Stimulated activated CD4-positive, alpha-beta T cell treated with anti-CD3 and anti-CD28 coated beads, Interleukin-1b, Interleukin-23, amount 100 ng/mL, for 24 hours (primary cell): ENCODE data around the gene FOXD4L5.
"Not testable (repeated sequence)": the region's sequence is repeated elsewhere in the genome, so short reads cannot be mapped to it uniquely, and the experiment has no call there.

ENCODE experiments used
- DNase-seq, 4 experiments: peaks; one replicate each; pipeline ENCODE4 v3.0.0-alpha.2; 2020; ENCODE audit warnings: low read depth in 4 of 4, low spot score in 1 of 4

Gene FOXD4L5

GRCh38 chr9:65285109-65285508 lies at the start of gene FOXD4L5:
FOXD4L5 (minus strand) TSS chr9:65285209; CDS start chr9:65284377, 832 bp downstream.
- not testable (repeated sequence) for DNase-seq

- not testable (repeated sequence) for DNase-seq
Measured at GRCh38 chr9:65283943-65284342, 1.1 kb downstream of the FOXD4L5 start.

GRCh38 chr9:65282976-65283375 lies 2.0 kb downstream of the FOXD4L5 start:
- not testable (repeated sequence) for DNase-seq
